Measurements from ENCODE around the gene TTC17.

TTC17 gene

DNA sequence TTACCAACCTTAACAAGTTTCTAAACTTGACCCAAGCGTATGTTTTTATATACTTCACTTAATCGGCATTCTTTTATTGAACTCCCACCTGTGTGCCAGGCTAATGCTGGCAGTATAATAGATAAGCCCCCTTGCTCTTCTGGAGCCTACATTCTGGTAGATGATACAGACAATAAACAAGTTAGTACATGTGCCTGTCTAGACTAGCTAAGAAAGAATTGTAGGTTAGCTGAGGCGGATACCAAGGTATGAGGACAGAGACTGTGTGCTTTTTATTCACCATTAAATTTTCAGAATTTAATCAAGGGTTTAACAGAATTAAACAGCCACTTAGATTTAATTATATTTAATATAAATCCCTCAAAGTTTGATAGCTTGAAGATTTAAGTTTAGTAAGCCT lies 45.7 kb downstream of the TTC17 start:
- Histone ChIP-seq H3K36me3 (ENCODE audit: control insufficient read depth in 2 of 2, insufficient read depth in 1 of 2, low read length in 2 of 2) (peaks cover 13 to 90% of the 10 kb centered on the region in 2 experiments), H3K4me1 (ENCODE audit: control insufficient read depth, insufficient read depth, low read length) (no peaks in the 10 kb centered on the region), H3K4me3 (ENCODE audit: low read depth, low read length) (no peak overlapping the region), H3K9me3 (ENCODE audit: control insufficient read depth, insufficient read depth, low read depth, low read length) (no peaks in the 10 kb centered on the region), H3K27ac (ENCODE audit: extremely low read depth, low read depth, low read length) (no peak overlapping the region)
- ChIA-PET POLR2A (no interaction called here), CTCF (interaction anchor here (1.5 kb wide), 1 partner anchor 15 kb away, joined by 6 read pairs; no protein-coding TSS in a partner anchor)
- TF ChIP-seq BCL11B (tag by site-specific recombination; IDR thresholded peaks at IDR 0.05; ENCODE audit: low read depth) (no peak), GLIS2 (tag by site-specific recombination; IDR thresholded peaks at IDR 0.05) (no peak), ZNF223 (tag by site-specific recombination; IDR thresholded peaks at IDR 0.05) (no peak), KLF10 (tag by site-specific recombination; IDR thresholded peaks at IDR 0.05) (no peak), ZFP41 (tag by site-specific recombination; IDR thresholded peaks at IDR 0.05; ENCODE audit: borderline replicate concordance) (no peak), BCL11A (tag by site-specific recombination; IDR thresholded peaks at IDR 0.05; ENCODE audit: low read depth) (no peak), KLF1 (tag by site-specific recombination; IDR thresholded peaks at IDR 0.05) (no peak), ZNF10 (tag by site-specific recombination; IDR thresholded peaks at IDR 0.05) (no peak), ZNF621 (tag by site-specific recombination; IDR thresholded peaks at IDR 0.05) (no peak)
- TF ChIP-seq, protein P1, sequence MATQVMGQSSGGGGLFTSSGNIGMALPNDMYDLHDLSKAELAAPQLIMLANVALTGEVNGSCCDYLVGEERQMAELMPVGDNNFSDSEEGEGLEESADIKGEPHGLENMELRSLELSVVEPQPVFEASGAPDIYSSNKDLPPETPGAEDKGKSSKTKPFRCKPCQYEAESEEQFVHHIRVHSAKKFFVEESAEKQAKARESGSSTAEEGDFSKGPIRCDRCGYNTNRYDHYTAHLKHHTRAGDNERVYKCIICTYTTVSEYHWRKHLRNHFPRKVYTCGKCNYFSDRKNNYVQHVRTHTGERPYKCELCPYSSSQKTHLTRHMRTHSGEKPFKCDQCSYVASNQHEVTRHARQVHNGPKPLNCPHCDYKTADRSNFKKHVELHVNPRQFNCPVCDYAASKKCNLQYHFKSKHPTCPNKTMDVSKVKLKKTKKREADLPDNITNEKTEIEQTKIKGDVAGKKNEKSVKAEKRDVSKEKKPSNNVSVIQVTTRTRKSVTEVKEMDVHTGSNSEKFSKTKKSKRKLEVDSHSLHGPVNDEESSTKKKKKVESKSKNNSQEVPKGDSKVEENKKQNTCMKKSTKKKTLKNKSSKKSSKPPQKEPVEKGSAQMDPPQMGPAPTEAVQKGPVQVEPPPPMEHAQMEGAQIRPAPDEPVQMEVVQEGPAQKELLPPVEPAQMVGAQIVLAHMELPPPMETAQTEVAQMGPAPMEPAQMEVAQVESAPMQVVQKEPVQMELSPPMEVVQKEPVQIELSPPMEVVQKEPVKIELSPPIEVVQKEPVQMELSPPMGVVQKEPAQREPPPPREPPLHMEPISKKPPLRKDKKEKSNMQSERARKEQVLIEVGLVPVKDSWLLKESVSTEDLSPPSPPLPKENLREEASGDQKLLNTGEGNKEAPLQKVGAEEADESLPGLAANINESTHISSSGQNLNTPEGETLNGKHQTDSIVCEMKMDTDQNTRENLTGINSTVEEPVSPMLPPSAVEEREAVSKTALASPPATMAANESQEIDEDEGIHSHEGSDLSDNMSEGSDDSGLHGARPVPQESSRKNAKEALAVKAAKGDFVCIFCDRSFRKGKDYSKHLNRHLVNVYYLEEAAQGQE (tag by site-specific recombination; IDR thresholded peaks at IDR 0.05) = no peak
- TF ChIP-seq, protein P2, sequence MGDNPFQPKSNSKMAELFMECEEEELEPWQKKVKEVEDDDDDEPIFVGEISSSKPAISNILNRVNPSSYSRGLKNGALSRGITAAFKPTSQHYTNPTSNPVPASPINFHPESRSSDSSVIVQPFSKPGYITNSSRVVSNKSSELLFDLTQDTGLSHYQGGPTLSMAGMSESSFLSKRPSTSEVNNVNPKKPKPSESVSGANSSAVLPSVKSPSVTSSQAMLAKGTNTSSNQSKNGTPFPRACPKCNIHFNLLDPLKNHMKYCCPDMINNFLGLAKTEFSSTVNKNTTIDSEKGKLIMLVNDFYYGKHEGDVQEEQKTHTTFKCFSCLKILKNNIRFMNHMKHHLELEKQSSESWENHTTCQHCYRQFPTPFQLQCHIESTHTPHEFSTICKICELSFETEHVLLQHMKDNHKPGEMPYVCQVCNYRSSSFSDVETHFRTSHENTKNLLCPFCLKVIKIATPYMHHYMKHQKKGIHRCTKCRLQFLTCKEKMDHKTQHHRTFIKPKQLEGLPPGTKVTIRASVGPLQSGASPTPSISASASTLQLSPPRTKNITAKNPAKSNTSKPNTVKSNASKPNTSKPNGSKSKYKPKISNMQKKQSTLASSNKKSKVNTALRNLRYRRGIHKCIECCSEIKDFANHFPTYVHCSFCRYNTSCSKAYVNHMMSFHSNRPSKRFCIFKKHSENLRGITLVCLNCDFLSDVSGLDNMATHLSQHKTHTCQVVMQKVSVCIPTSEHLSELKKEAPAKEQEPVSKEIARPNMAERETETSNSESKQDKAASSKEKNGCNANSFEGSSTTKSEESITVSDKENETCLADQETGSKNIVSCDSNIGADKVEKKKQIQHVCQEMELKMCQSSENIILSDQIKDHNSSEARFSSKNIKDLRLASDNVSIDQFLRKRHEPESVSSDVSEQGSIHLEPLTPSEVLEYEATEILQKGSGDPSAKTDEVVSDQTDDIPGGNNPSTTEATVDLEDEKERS (tag by site-specific recombination; IDR thresholded peaks at IDR 0.05) = no peak

DNA sequence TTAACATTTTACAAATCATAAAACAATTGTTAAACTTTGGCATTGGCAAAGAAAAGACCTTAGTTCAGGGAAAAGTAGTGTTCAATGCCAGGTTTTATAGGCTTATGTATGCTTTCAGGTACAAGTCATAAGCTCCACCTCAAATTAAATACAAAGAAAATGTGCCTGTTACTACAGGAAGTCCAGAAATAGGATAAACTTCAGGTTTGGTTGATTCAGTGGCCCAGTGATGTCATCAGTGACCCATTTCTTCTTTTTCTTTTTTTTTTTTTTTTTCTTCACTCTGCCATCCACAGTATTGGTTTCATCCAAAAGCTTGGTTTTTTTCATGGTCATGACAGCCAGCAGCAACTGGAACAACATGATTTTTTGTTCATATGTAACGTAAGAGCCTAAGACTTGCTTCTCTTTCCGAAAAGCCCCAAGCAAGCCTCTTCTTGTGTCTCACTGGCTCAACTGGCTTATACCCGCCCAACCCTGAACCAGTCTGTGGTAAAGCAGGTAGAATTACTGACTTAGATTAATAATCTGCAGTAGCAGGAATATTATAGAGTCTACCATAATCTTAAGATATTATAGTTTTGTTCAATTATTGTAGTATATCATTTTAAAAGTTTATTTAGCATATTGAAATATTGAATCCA lies 46.2 kb downstream of the TTC17 start:
- CTCF ChIA-PET = interaction anchor here (1.5 kb wide), 1 partner anchor 15 kb away, joined by 6 read pairs; no protein-coding TSS in a partner anchor
- Histone ChIP-seq H3K4me3 (ENCODE audit: low read depth, low read length) (no peak overlapping the region), H3K27ac (ENCODE audit: extremely low read depth, low read depth, low read length) (no peak overlapping the region), H3K9me3 (ENCODE audit: control insufficient read depth, insufficient read depth, low read depth, low read length) (no peaks in the 10 kb centered on the region), H3K4me1 (ENCODE audit: control insufficient read depth, insufficient read depth, low read length) (no peaks in the 10 kb centered on the region), H3K36me3 (ENCODE audit: control insufficient read depth in 2 of 2, insufficient read depth in 1 of 2, low read length in 2 of 2) (peaks cover 18 to 90% of the 10 kb centered on the region in 2 experiments)
- POLR2A ChIA-PET = interaction anchor here (0.6 to 1.0 kb wide), 2 partner anchors 46 to 112 kb away, joined by 3 read pairs; partner anchors contain the start of gene TTC17
- TF ChIP-seq SP3 (tag by site-specific recombination; IDR thresholded peaks at IDR 0.05) (no peak), ZFHX2 (tag by site-specific recombination; conservative IDR thresholded peaks at IDR 0.05) (no peak), ZNF561 (tag by site-specific recombination; IDR thresholded peaks at IDR 0.05; ENCODE audit: borderline replicate concordance) (no peak), TRIM28 (IDR thresholded peaks at IDR 0.05; ENCODE audit: borderline replicate concordance, low read length) (no peak), HOXA7 (CRISPR knock-in tag; IDR thresholded peaks at IDR 0.05; ENCODE audit: borderline replicate concordance) (no peak)
